MM.1S (cell line): ENCODE measurements around the gene PRKG1.

Experiments used
- DNase-seq: peaks from one replicate; pipeline ENCODE4 v3.0.0-alpha.2; 2015
- H2AFZ ChIP-seq: fragments of 300-600 bp; sonication (generic); 2 replicates; pipeline ENCODE4 v1.6.0; 2016; ENCODE audit warnings: antibody characterized with exemption, low read length
- H3F3A ChIP-seq: fragments of 300-600 bp; sonication (generic); 2 replicates; pipeline ENCODE4 v1.6.1; 2016; ENCODE audit warnings: mild to moderate bottlenecking, antibody characterized with exemption, low read length, moderate library complexity, mixed read lengths; ENCODE audit not compliant: insufficient read depth
- H3K27ac ChIP-seq: fragments of 300-600 bp; sonication (generic); 2 replicates; pipeline ENCODE4 v1.5.1; 2016; ENCODE audit warnings: mild to moderate bottlenecking, low read length
- H3K27me3 ChIP-seq: fragments of 300-600 bp; sonication (generic); replicated peaks from 2 replicates; pipeline ENCODE4 v1.6.0; 2016; ENCODE audit warnings: low read length; ENCODE audit not compliant: insufficient read depth
- H3K36me3 ChIP-seq: fragments of 300-600 bp; sonication (generic); replicated peaks from 2 replicates; pipeline ENCODE4 v1.6.1; 2016; ENCODE audit warnings: mild to moderate bottlenecking, low read length, mixed read lengths; ENCODE audit not compliant: insufficient read depth
- H3K4me1 ChIP-seq: fragments of 300-600 bp; sonication (generic); 2 replicates; pipeline ENCODE4 v1.6.1; 2016; ENCODE audit warnings: low read length, mixed read lengths
- H3K4me2 ChIP-seq: fragments of 300-600 bp; sonication (generic); 2 replicates; pipeline ENCODE4 v1.6.0; 2016; ENCODE audit warnings: low read depth, low read length
- H3K4me3 ChIP-seq: fragments of 300-600 bp; sonication (generic); 2 replicates; pipeline ENCODE4 v1.5.1; 2016; ENCODE audit warnings: low read length, mixed read lengths
- H3K79me2 ChIP-seq: fragments of 300-600 bp; sonication (generic); 2 replicates; pipeline ENCODE4 v1.6.1; 2016; ENCODE audit warnings: mixed run types, low read length, mixed read lengths
- H3K9ac ChIP-seq: fragments of 300-600 bp; sonication (generic); 2 replicates; pipeline ENCODE4 v1.6.1; 2016; ENCODE audit warnings: low read length, mixed read lengths
- H3K9me2 ChIP-seq: fragments of 300-600 bp; sonication (generic); replicated peaks from 2 replicates; pipeline ENCODE4 v1.6.1; 2016; ENCODE audit warnings: mild to moderate bottlenecking, low read length, mixed read lengths; ENCODE audit not compliant: insufficient read depth
- H3K9me3 ChIP-seq: fragments of 300-600 bp; sonication (generic); replicated peaks from 2 replicates; pipeline ENCODE4 v1.6.1; 2016; ENCODE audit warnings: mild to moderate bottlenecking, low read length, mixed read lengths; ENCODE audit not compliant: insufficient read depth
- H4K20me1 ChIP-seq: fragments of 300-600 bp; sonication (generic); 2 replicates; pipeline ENCODE4 v1.6.1; 2016; ENCODE audit warnings: mild to moderate bottlenecking, low read length, moderate library complexity, mixed read lengths; ENCODE audit not compliant: insufficient read depth
- CTCF ChIP-seq: fragments of 300-600 bp; sonication (generic); IDR thresholded peaks from 2 replicates; pipeline ENCODE4 v1.5.1; 2016; ENCODE audit warnings: antibody characterized with exemption, low read length, mixed read lengths
- EZH2 ChIP-seq: fragments of 300-600 bp; sonication (generic); optimal IDR thresholded peaks from 2 replicates; pipeline ENCODE3; 2017; ENCODE audit warnings: low read depth, mild to moderate bottlenecking, antibody characterized with exemption, low read length, mixed read lengths
- EZH2phosphoT487 ChIP-seq: fragments of 300-600 bp; sonication (generic); IDR thresholded peaks from 2 replicates; pipeline ENCODE4 v1.6.1; 2018; ENCODE audit warnings: antibody characterized with exemption, low read length

PRKG1 gene

GRCh38 chr10:51314481-51314880 lies 240.2 kb downstream of the PRKG1 start:
- no peaks in the 10 kb centered on the region for H3F3A ChIP-seq
- H3K9me2 ChIP-seq = no peaks in the 10 kb centered on the region
- TF ChIP-seq EZH2phosphoT487 = no peak
- no peak for TF ChIP-seq CTCF
- no peak for TF ChIP-seq EZH2
- H3K36me3 ChIP-seq = no peaks in the 10 kb centered on the region
- H3K4me1 ChIP-seq = no peaks in the 10 kb centered on the region
- H4K20me1 ChIP-seq = no peaks in the 10 kb centered on the region
- H3K4me2 ChIP-seq = no peak overlapping the region
- no peak for DNase-seq
- H3K9me3 ChIP-seq = no peaks in the 10 kb centered on the region
- H3K79me2 ChIP-seq = no peaks in the 10 kb centered on the region
- no peaks in the 10 kb centered on the region for H3K27me3 ChIP-seq
- H3K4me3 ChIP-seq = no peak overlapping the region
- no peak overlapping the region for H3K27ac ChIP-seq
- H2AFZ ChIP-seq = no peak overlapping the region
- no peak overlapping the region for H3K9ac ChIP-seq

- H3K79me2 ChIP-seq = no peaks in the 10 kb centered on the region
- TF ChIP-seq CTCF (no peak), EZH2 (no peak), EZH2phosphoT487 (no peak)
- no peaks in the 10 kb centered on the region for H3K9me2 ChIP-seq
- H3K9me3 ChIP-seq = no peaks in the 10 kb centered on the region
- H3K9ac ChIP-seq = no peak overlapping the region
- H4K20me1 ChIP-seq = no peaks in the 10 kb centered on the region
- no peak overlapping the region for H3K4me3 ChIP-seq
- H2AFZ ChIP-seq = no peak overlapping the region
- H3K27ac ChIP-seq = no peak overlapping the region
- H3K27me3 ChIP-seq = no peaks in the 10 kb centered on the region
- no peak for DNase-seq
- no peaks in the 10 kb centered on the region for H3F3A ChIP-seq
- H3K4me2 ChIP-seq = no peak overlapping the region
- no peaks in the 10 kb centered on the region for H3K4me1 ChIP-seq
- no peaks in the 10 kb centered on the region for H3K36me3 ChIP-seq
Measured at GRCh38 chr10:51318399-51319172, 244.3 kb downstream of the PRKG1 start.

- Histone ChIP-seq H3K36me3 (no peaks in the 10 kb centered on the region), H2AFZ (no peak overlapping the region), H3K9me3 (no peaks in the 10 kb centered on the region), H3K9ac (no peak overlapping the region), H3K9me2 (no peaks in the 10 kb centered on the region), H3K27me3 (no peaks in the 10 kb centered on the region), H3K79me2 (no peaks in the 10 kb centered on the region), H3K27ac (no peak overlapping the region), H3F3A (no peaks in the 10 kb centered on the region), H3K4me3 (no peak overlapping the region), H3K4me1 (no peaks in the 10 kb centered on the region), H3K4me2 (no peak overlapping the region), H4K20me1 (no peaks in the 10 kb centered on the region)
- TF ChIP-seq EZH2 (no peak), EZH2phosphoT487 (no peak), CTCF (no peak)
- no peak for DNase-seq
Measured at GRCh38 chr10:51319173-51319435, 244.8 kb downstream of the PRKG1 start.
